Chondrocyte (in vitro differentiated cells): ENCODE measurements around the gene FCHSD1. TPM values are rescaled to one million over a fixed set of nuclear protein-coding genes. Genes with fewer than 3 reads are reported as not detected.

Experiments used
- DNase-seq: peaks from one replicate; pipeline ENCODE4 v3.0.0; 2021; ENCODE audit warnings: mixed read lengths, low spot score
- H3K27ac Mint-ChIP-seq: one replicate; pipeline ENCODE4 v1.8.0; 2021; ENCODE audit warnings: mild to moderate bottlenecking, moderate library complexity, mixed read lengths; ENCODE audit not compliant: unreplicated experiment
- H3K27me3 Mint-ChIP-seq: 2 replicates; pipeline ENCODE4 v1.8.0; 2021; ENCODE audit warnings: low read depth, mixed read lengths
- H3K36me3 Mint-ChIP-seq: 2 replicates; pipeline ENCODE4 v1.8.0; 2021; ENCODE audit warnings: low read depth, mixed read lengths
- H3K4me1 Mint-ChIP-seq: 2 replicates; pipeline ENCODE4 v1.8.0; 2021; ENCODE audit warnings: low read depth, mild to moderate bottlenecking, mixed read lengths
- H3K4me3 Mint-ChIP-seq: one replicate; pipeline ENCODE4 v1.8.0; 2021; ENCODE audit warnings: mild to moderate bottlenecking, moderate library complexity, mixed read lengths; ENCODE audit not compliant: unreplicated experiment
- H3K9me3 Mint-ChIP-seq: 2 replicates; pipeline ENCODE4 v1.8.0; 2021; ENCODE audit warnings: low read depth, mixed read lengths
- total RNA-seq: library from RNA; stranded (reverse); gene quantifications from 3 replicates; pipeline ENCODE4 v1.2.1, GENCODE V29; 2021
- TF ChIP-seq, protein P1 (sequence below): fragments of 200-600 bp; sonication (generic); IDR thresholded peaks from 2 replicates; pipeline ENCODE4 v1.5.0; 2021; ENCODE audit warnings: antibody characterized with exemption, mild to moderate bottlenecking, moderate library complexity

FCHSD1 gene
- total RNA-seq, 1 donor from 2014 or later = 29.8 TPM

DNA sequence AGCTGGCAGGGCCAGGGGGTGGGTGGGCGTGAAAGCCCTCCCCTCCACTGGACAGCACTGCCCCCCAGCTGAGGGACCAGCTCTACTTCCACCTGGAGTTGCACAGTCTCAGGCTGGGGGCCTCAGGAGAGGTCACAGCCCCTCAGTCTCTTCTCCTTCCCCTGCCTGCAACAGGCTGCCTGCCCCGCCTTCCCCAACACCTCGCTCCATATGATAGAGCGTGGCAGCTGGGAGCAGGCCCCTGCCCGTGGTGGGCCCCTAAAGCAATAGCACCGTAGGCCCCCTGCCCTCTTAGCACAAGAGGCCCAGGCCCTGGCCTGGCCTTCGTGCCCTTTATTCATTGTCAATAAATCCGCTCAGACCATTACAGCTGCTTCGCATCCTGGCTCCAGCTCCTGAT lies 10.5 kb downstream of the FCHSD1 start:
- no peak overlapping the region for H3K4me3 Mint-ChIP-seq
- no peaks in the 10 kb centered on the region for H3K27me3 Mint-ChIP-seq
- peaks cover 5% of the 10 kb centered on the region for H3K36me3 Mint-ChIP-seq
- TF ChIP-seq, protein P1, sequence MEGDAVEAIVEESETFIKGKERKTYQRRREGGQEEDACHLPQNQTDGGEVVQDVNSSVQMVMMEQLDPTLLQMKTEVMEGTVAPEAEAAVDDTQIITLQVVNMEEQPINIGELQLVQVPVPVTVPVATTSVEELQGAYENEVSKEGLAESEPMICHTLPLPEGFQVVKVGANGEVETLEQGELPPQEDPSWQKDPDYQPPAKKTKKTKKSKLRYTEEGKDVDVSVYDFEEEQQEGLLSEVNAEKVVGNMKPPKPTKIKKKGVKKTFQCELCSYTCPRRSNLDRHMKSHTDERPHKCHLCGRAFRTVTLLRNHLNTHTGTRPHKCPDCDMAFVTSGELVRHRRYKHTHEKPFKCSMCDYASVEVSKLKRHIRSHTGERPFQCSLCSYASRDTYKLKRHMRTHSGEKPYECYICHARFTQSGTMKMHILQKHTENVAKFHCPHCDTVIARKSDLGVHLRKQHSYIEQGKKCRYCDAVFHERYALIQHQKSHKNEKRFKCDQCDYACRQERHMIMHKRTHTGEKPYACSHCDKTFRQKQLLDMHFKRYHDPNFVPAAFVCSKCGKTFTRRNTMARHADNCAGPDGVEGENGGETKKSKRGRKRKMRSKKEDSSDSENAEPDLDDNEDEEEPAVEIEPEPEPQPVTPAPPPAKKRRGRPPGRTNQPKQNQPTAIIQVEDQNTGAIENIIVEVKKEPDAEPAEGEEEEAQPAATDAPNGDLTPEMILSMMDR = no peak
- peak overlapping the region; percentile 29 for H3K27ac Mint-ChIP-seq
- H3K4me1 Mint-ChIP-seq = peaks cover 11% of the 10 kb centered on the region
- no peak for DNase-seq
- H3K9me3 Mint-ChIP-seq = no peaks in the 10 kb centered on the region

DNA sequence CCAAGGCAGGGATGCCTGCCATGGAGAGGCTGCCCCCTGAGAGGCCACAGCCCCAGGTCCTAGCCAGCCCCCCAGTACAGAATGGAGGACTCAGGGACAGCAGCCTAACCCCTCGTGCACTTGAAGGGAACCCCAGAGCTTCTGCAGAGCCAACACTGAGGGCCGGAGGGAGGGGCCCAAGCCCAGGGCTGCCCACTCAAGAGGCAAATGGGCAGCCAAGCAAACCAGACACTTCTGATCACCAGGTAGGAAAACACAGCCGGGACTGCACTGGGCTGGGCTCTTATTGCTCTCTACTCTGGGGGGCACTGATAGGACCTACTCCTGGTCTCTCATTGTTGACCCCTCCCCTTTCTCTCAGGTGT lies 11.2 kb downstream of the FCHSD1 start:
- no peak for DNase-seq
- H3K36me3 Mint-ChIP-seq = peaks cover 4% of the 10 kb centered on the region
- H3K4me1 Mint-ChIP-seq = peaks cover 18% of the 10 kb centered on the region
- no peaks in the 10 kb centered on the region for H3K9me3 Mint-ChIP-seq
- H3K4me3 Mint-ChIP-seq = no peak overlapping the region
- TF ChIP-seq, protein P1 = no peak
- H3K27me3 Mint-ChIP-seq = no peaks in the 10 kb centered on the region
- H3K27ac Mint-ChIP-seq = no peak overlapping the region

DNA sequence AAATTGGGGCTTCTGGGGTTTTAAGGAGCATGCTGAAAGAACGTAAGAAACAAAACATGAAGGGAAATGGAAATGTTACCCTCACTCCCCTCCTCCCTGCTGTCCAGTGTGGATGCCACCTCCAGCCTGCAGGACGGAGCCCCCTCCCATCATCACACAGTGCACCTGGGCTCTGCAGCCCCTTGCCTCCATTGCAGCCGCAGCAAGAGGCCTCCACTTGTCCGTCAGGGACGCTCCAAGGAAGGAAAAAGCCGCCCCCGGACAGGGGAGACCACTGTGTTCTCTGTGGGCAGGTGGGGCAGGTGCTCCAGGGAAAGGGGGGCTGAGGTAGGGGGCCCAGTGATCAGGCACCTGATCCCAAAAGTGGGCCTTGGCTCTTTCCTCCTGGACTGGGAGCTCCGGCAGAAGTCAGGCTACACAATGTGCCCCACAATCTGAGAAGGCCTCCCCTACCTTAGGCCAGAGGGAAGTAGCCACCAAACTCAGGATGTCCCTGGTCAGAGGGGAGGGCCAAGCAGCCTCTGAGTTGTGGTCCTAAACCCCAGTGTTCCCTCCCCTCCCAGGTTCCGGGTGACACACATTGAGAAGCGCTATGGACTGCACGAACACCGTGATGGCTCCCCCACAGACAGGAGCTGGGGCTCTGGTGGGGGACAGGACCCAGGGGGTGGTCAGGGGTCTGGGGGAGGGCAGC lies 11.7 kb downstream of the FCHSD1 start:
- no peak overlapping the region for H3K27ac Mint-ChIP-seq
- H3K27me3 Mint-ChIP-seq = no peaks in the 10 kb centered on the region
- H3K9me3 Mint-ChIP-seq = no peaks in the 10 kb centered on the region
- H3K36me3 Mint-ChIP-seq = peaks cover 3% of the 10 kb centered on the region
- no peak overlapping the region for H3K4me3 Mint-ChIP-seq
- peaks cover 21% of the 10 kb centered on the region for H3K4me1 Mint-ChIP-seq
- no peak for DNase-seq
- TF ChIP-seq, protein P1 = no peak

DNA sequence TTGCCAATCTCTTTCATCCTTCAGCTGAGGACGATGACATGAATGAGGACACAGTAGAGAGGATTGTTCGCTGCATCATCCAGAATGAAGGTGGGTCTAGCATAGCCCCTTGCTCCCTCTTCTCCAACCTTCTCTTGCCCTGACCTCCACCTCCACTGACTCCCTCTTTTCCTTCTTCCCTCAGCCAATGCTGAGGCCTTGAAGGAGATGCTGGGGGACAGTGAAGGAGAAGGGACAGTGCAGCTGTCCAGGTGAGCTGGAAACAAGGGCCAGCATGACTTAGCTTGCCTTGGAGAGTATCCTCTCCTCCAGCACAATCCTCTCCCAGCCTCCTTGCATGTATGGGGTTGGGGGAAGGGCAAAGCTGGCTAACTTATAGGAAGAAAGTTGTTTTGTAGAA lies 12.4 kb downstream of the FCHSD1 start:
- Mint-ChIP-seq H3K9me3 (no peaks in the 10 kb centered on the region), H3K4me3 (peak overlapping the region; percentile 88), H3K27ac (no peak overlapping the region), H3K4me1 (peaks cover 26% of the 10 kb centered on the region), H3K36me3 (peaks cover 7% of the 10 kb centered on the region), H3K27me3 (no peaks in the 10 kb centered on the region)
- TF ChIP-seq, protein P1 = no peak
- DNase-seq = no peak

DNA sequence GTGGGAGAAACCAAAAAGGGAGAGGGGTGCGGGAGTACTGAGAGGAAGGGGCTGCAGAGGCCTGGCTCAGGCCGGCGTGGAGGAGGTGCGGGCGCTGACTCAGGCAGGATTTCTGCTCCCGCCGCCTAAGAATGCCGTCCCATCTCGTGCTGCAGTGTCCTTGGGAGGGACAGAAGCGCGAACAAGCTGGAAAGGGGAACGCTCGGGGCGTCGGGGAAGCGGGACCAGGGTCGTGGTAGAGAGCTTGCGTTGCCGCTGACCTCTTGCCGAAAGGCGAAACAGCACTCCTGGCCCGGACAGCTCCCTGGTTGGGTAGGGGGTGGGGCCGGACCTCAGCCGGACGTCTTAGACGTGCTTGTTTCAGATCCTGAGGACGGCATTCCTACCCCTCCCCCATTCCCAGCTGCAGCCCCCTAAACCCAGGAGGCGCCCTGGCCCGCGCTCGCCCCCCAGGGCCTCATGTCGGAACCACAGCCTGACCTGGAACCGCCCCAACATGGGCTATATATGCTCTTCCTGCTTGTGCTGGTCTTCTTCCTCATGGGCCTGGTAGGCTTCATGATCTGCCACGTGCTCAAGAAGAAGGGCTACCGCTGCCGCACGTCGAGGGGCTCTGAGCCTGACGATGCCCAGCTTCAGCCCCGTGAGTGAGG lies 13.3 kb downstream of the FCHSD1 start:
- Mint-ChIP-seq H3K36me3 (peaks cover 7% of the 10 kb centered on the region), H3K27ac (no peak overlapping the region), H3K4me3 (peak overlapping the region; percentile 88), H3K4me1 (peaks cover 26% of the 10 kb centered on the region), H3K27me3 (no peaks in the 10 kb centered on the region), H3K9me3 (no peaks in the 10 kb centered on the region)
- DNase-seq = no peak
- TF ChIP-seq, protein P1 = peak; percentile 56
